ENCODE measurements around the gene SNW1. TPM values are rescaled to one million over a fixed set of nuclear protein-coding genes. Genes with fewer than 3 reads are reported as not detected.

The SNW1 gene
- total RNA-seq, 1 donor from 2014 or later, result 105 TPM

GRCh38 chr14:77681196-77682157, 79.5 kb downstream of the SNW1 start:
- Mint-ChIP-seq H3K4me1 (no peaks in the 10 kb centered on the region), H3K36me3 (peaks cover 7% of the 10 kb centered on the region), H3K9me3 (no peaks in the 10 kb centered on the region), H3K4me3 (no peak overlapping the region), H3K27me3 (ENCODE audit: insufficient read depth, low read depth) (peaks cover 2% of the 10 kb centered on the region), H3K27ac (no peak overlapping the region)
- H3K79me2 ChIP-seq (ENCODE audit: low read depth), result no peaks in the 10 kb centered on the region
- TF ChIP-seq EZH2phosphoT487 (IDR thresholded peaks at IDR 0.05) (no peak), CTCF (IDR thresholded peaks at IDR 0.05) (no peak), EZH2 (IDR thresholded peaks at IDR 0.05) (no peak)
- no peak overlapping the region for H3K4me2 ChIP-seq
- H3K9ac ChIP-seq, result no peak overlapping the region
- H3K27ac ChIP-seq, result no peak overlapping the region
- no peaks in the 10 kb centered on the region for H3K4me1 ChIP-seq
- H3K27me3 ChIP-seq, result no peaks in the 10 kb centered on the region
- H4K20me1 ChIP-seq (ENCODE audit: low read depth), result no peaks in the 10 kb centered on the region
- H3K9me3 ChIP-seq (ENCODE audit: low read depth), result no peaks in the 10 kb centered on the region
- no peak overlapping the region for H2AFZ ChIP-seq (replicated peaks)
- H3F3A ChIP-seq (ENCODE audit: low read depth), result no peaks in the 10 kb centered on the region
- no peak for DNase-seq (ENCODE audit: low spot score)
- no peaks in the 10 kb centered on the region for H3K36me3 ChIP-seq
- H3K4me3 ChIP-seq, result no peak overlapping the region

- H2AFZ ChIP-seq (replicated peaks), result no peak overlapping the region
- no peaks in the 10 kb centered on the region for H3K4me1 Mint-ChIP-seq
- H3F3A ChIP-seq (ENCODE audit: low read depth), result no peaks in the 10 kb centered on the region
- H3K4me2 ChIP-seq, result no peak overlapping the region
- H4K20me1 ChIP-seq (ENCODE audit: low read depth), result no peaks in the 10 kb centered on the region
- peaks cover 19% of the 10 kb centered on the region for H3K36me3 Mint-ChIP-seq
- H3K27me3 Mint-ChIP-seq (ENCODE audit: insufficient read depth, low read depth), result no peaks in the 10 kb centered on the region
- no peak overlapping the region for H3K27ac Mint-ChIP-seq
- no peak overlapping the region for H3K4me3 ChIP-seq
- H3K9me3 ChIP-seq (ENCODE audit: low read depth), result no peaks in the 10 kb centered on the region
- TF ChIP-seq CTCF (IDR thresholded peaks at IDR 0.05) (no peak), EZH2phosphoT487 (IDR thresholded peaks at IDR 0.05) (no peak), EZH2 (IDR thresholded peaks at IDR 0.05) (no peak)
- no peak overlapping the region for H3K4me3 Mint-ChIP-seq
- H3K4me1 ChIP-seq, result no peaks in the 10 kb centered on the region
- no peaks in the 10 kb centered on the region for H3K27me3 ChIP-seq
- no peaks in the 10 kb centered on the region for H3K79me2 ChIP-seq (ENCODE audit: low read depth)
- DNase-seq (ENCODE audit: low spot score), result no peak
- H3K27ac ChIP-seq, result no peak overlapping the region
- H3K36me3 ChIP-seq, result no peaks in the 10 kb centered on the region
- no peak overlapping the region for H3K9ac ChIP-seq
- no peaks in the 10 kb centered on the region for H3K9me3 Mint-ChIP-seq
Measured at GRCh38 chr14:77674931-77675330, 86.0 kb downstream of the SNW1 start.

GRCh38 chr14:77673193-77673592, 87.8 kb downstream of the SNW1 start:
- Histone ChIP-seq H3F3A (ENCODE audit: low read depth) (no peaks in the 10 kb centered on the region), H3K9ac (no peak overlapping the region), H2AFZ (replicated peaks) (no peak overlapping the region), H3K4me1 (no peaks in the 10 kb centered on the region), H3K79me2 (ENCODE audit: low read depth) (no peaks in the 10 kb centered on the region), H3K27ac (no peak overlapping the region), H3K27me3 (no peaks in the 10 kb centered on the region), H3K9me3 (ENCODE audit: low read depth) (no peaks in the 10 kb centered on the region), H3K36me3 (no peaks in the 10 kb centered on the region), H4K20me1 (ENCODE audit: low read depth) (no peaks in the 10 kb centered on the region), H3K4me2 (no peak overlapping the region), H3K4me3 (no peak overlapping the region)
- TF ChIP-seq EZH2 (IDR thresholded peaks at IDR 0.05), result no peak
- no peak for TF ChIP-seq CTCF (IDR thresholded peaks at IDR 0.05)
- TF ChIP-seq EZH2phosphoT487 (IDR thresholded peaks at IDR 0.05), result no peak
- H3K9me3 Mint-ChIP-seq, result no peaks in the 10 kb centered on the region
- peaks cover 19% of the 10 kb centered on the region for H3K36me3 Mint-ChIP-seq
- H3K27me3 Mint-ChIP-seq (ENCODE audit: insufficient read depth, low read depth), result no peaks in the 10 kb centered on the region
- H3K4me3 Mint-ChIP-seq, result no peak overlapping the region
- H3K4me1 Mint-ChIP-seq, result peaks cover 2% of the 10 kb centered on the region
- no peak overlapping the region for H3K27ac Mint-ChIP-seq
- DNase-seq (ENCODE audit: low spot score), result no peak

Other genes with a start within 250 kb of the SNW1 start
- gene SPTLC2, start 144.5 kb downstream of the SNW1 start, total RNA-seq (ENCODE audit: low replicate concordance), result 8.0 and 12.3 TPM in 2 replicates
- gene ALKBH1, start 53.1 kb downstream of the SNW1 start, total RNA-seq (ENCODE audit: low replicate concordance), result 13.1 and 19.2 TPM in 2 replicates
- 372 and 519 TPM in 2 replicates for gene SLIRP, start 53.1 kb downstream of the SNW1 start, total RNA-seq (ENCODE audit: low replicate concordance)
- gene ADCK1, start 39.0 kb upstream of the SNW1 start, total RNA-seq (ENCODE audit: low replicate concordance), result 1.6 and 4.8 TPM in 2 replicates